ENCODE measurements around the gene DKK2.
"Not testable (repeated sequence)": the region's sequence is repeated elsewhere in the genome, so short reads cannot be mapped to it uniquely, and the experiment has no call there.

The DKK2 gene

GRCh38 chr4:107011312-107011711 is 24.8 kb downstream of the DKK2 start:
- no peak for DNase-seq

- DNase-seq, result no peak
Observed at GRCh38 chr4:107009196-107009968, 26.7 kb downstream of the DKK2 start.

GRCh38 chr4:107008115-107008514 is 28.0 kb downstream of the DKK2 start:
- DNase-seq, result no peak

- DNase-seq, result no peak
Observed at GRCh38 chr4:107006218-107006617, 29.9 kb downstream of the DKK2 start.

GRCh38 chr4:106996490-106996889 is 39.6 kb downstream of the DKK2 start:
- DNase-seq, result no peak

GRCh38 chr4:106993827-106994226 is 42.3 kb downstream of the DKK2 start:
- no peak for DNase-seq

- DNase-seq, result no peak
Observed at GRCh38 chr4:106987311-106987710, 48.8 kb downstream of the DKK2 start.

- no peak for DNase-seq
Observed at GRCh38 chr4:106986486-106986885, 49.6 kb downstream of the DKK2 start.

- no peak for DNase-seq
Observed at GRCh38 chr4:106985830-106986229, 50.3 kb downstream of the DKK2 start.

GRCh38 chr4:106982711-106983211 is 53.4 kb downstream of the DKK2 start:
- no peak for DNase-seq

- no peak for DNase-seq
Observed at GRCh38 chr4:106981431-106981830, 54.7 kb downstream of the DKK2 start.

GRCh38 chr4:106979476-106979875 is 56.6 kb downstream of the DKK2 start:
- DNase-seq, result no peak

GRCh38 chr4:106978046-106978774 is 57.9 kb downstream of the DKK2 start:
- DNase-seq, result no peak

GRCh38 chr4:106971636-106972035 is 64.5 kb downstream of the DKK2 start:
- no peak for DNase-seq

GRCh38 chr4:106967892-106968291 is 68.2 kb downstream of the DKK2 start:
- DNase-seq, result no peak

- DNase-seq, result no peak
Observed at GRCh38 chr4:106953036-106953705, 82.9 kb downstream of the DKK2 start.

- DNase-seq, result no peak
Observed at GRCh38 chr4:106951891-106952290, 84.2 kb downstream of the DKK2 start.

- DNase-seq, result no peak
Observed at GRCh38 chr4:106941841-106942240, 94.3 kb downstream of the DKK2 start.

- DNase-seq, result no peak
Observed at GRCh38 chr4:106930522-106930921, 105.6 kb downstream of the DKK2 start.

GRCh38 chr4:106929248-106929647 is 106.9 kb downstream of the DKK2 start:
- no peak for DNase-seq

GRCh38 chr4:106914223-106914622 is 121.9 kb downstream of the DKK2 start:
- DNase-seq, result no peak

GRCh38 chr4:106909486-106910188 is 126.5 kb downstream of the DKK2 start:
- DNase-seq, result no peak

- not testable (repeated sequence) for DNase-seq
Observed at GRCh38 chr4:106908049-106908448, 128.1 kb downstream of the DKK2 start.
